ENCODE data around the gene PSMB9. TPM values are rescaled to one million over a fixed set of nuclear protein-coding genes. Genes with fewer than 3 reads are reported as not detected.

PSMB9 gene
- polyA plus RNA-seq, 5 donors = 13.6 to 17.0 (median 15.4) TPM

DNA sequence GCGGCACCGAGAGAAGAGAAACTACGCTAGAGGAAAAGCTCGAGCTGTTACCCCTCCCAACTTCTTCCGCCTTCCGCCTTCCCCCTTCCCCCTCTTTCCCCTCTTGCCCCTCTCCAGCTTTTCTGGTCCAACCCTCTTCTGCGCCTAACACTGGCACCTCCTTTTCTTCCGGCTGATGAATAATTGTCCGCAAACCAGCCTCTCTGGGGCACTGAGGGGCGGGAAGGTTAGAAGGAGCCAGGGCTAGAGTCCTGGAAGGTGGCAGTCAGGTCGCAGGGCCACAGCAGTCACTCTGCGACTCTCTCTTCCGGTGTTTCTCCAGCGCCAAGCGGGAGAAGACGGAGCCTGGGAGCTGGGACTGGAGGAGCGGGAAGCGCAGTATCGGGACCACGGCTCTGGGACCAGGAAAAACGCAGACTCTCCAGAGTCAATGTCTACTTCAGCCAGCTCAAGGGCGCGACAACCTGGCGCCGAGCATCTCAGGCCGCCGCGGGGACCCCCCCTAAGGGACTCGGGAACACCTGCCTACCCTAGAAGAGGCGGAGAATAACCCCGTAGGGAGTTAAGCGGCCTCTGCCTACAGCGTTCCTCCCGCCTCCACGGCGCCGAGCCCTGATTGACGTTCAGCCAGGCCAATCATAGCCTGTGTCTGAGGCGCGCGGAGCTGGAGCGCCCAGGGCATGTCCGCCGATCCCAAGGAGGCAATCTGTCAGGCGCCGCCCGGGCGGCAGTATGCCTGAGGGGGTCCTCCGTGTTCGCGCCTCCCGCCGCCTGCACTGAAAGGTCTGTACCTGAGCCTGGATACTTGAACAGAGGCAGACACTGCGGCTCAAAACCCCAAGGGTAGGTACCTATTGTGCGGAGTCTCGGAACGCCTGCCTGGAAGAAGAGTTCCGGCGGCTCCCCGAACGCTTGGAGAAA is 40.4 kb downstream of the PSMB9 start:
- peak; percentile 96 to 97 for DNase-seq

DNA sequence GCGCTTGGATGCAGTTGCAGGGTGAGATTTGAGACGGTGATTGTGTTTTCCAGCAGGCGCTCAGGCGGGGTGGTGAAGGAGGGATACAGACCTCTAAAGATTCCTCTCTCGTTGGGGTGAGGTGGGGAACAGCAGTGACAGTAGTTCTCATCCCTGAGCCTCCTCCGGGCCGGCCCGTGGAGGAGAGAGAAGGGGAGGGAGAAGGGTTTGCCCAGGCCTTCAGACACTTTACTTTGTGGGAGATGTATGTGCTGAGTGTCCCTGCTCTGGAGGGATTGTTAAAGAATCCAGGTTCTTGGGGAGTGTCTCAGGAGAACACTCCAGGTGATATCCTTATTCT is 41.0 kb downstream of the PSMB9 start:
- DNase-seq = no peak

DNA sequence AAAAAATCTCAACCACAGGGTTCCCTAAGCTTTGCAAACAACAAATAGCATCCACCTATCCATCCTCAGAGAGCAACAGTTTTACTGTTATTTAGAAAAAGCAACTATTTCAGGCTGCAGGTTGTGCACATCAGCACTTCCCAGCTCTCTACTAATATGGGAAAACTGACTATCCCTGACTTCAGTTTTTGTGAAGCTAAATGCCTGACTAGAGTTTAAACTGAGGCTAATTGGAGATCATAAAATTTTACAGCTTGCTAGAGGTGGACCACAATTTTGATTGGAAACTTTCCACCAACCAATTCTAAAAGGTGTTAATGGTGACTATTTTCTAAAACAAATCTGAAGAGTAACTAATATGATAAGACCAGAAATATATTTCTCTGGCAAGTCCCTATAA is 50.0 kb downstream of the PSMB9 start:
- no peak for DNase-seq

DNA sequence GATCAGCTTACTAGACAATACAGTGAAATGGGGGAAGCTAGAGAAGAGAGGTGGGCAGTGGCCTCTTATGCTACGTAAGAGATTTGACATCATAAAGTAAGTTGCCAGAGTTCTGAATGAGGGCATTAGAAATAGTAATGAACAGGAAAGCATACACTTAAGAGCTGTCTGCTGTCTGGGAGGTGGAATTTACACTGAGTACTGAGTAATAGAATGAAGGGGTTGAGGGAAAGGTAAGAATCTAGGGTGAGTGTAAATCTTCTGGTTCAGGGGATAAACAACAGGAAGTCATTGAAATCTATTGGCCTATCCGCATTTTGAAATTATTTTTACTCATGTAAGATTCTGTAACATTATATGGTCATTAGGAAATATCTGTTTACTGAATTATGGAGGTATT is 51.1 kb downstream of the PSMB9 start:
- no peak for DNase-seq

DNA sequence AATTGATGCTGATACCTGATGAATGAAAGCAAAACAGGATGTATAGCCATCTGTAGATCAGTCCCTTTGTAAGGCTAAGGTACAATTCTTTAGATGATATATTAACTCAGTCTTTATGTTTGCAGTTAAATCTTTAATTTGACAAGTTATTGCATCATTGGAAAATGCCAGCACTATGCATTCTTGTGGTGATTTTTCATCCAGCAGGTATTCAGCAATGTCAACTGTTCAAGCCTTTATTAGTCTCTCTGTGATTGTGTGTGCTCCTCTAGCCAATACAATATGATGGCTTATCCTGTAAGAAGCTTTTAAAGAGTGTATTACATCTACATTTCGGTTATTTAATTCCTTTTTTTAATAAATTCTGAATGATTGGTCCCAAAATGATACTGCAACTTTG is 52.5 kb downstream of the PSMB9 start:
- no peak for DNase-seq

DNA sequence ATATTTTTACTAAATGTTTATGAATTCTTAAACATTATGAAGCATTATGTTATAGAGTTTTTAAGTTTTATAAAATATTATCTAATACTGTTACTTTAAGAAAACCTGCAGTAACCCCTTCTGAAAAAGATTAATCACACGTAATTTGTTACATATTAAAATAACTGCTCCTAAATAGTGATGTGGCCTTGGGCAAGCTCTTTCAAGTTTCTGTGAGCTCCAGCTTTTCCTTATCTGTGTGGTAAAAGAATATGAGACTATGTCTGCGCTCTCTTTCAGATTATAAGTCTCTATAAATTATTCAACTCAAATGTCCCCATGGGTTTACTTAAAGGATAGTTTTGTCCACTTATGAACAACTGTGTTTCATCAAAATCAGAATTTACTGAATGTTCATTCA is 54.9 kb downstream of the PSMB9 start:
- DNase-seq = no peak

Other genes starting within 250 kb of the PSMB9 start
- gene HLA-DQA1, start 216.8 kb upstream of the PSMB9 start, polyA plus RNA-seq (ENCODE audit: insufficient read depth in 1 of 5, insufficient read length in 5 of 5, low replicate concordance in 1 of 5) = 1 to 10 TPM; 4.0 to 8.7 (median 4.4) TPM
- gene HLA-DQB1, start 187.5 kb upstream of the PSMB9 start, polyA plus RNA-seq (ENCODE audit: insufficient read depth in 1 of 5, insufficient read length in 5 of 5, low replicate concordance in 1 of 5) = 10 to 100 TPM in 1 of 5 donors, 1 to 10 TPM in 4; 2.9 to 11.2 (median 4.4) TPM
- 1 to 10 TPM in 4 of 5 donors, under 1 TPM in 1; 0.45 to 2.0 (median 1.2) TPM for gene HLA-DQA2, start 112.8 kb upstream of the PSMB9 start, polyA plus RNA-seq (ENCODE audit: insufficient read depth in 1 of 5, insufficient read length in 5 of 5, low replicate concordance in 1 of 5)
- 1 to 10 TPM in 3 of 5 donors, under 1 TPM in 2; 0.27 to 2.1 (median 1.1) TPM for gene HLA-DQB2, start 90.7 kb upstream of the PSMB9 start, polyA plus RNA-seq (ENCODE audit: insufficient read depth in 1 of 5, insufficient read length in 5 of 5, low replicate concordance in 1 of 5)
- gene HLA-DOB, start 37.2 kb upstream of the PSMB9 start, polyA plus RNA-seq (ENCODE audit: insufficient read depth in 1 of 5, insufficient read length in 5 of 5, low replicate concordance in 1 of 5) = under 1 TPM; 0.27 to 0.63 (median 0.38) TPM
- gene TAP2, start 15.5 kb upstream of the PSMB9 start, polyA plus RNA-seq (ENCODE audit: insufficient read depth in 1 of 5, insufficient read length in 5 of 5, low replicate concordance in 1 of 5) = 10 to 100 TPM; 14.7 to 19.6 (median 16.6) TPM
- 10 to 100 TPM; 39.7 to 43.3 (median 41.6) TPM for gene PSMB8, start 10.1 kb upstream of the PSMB9 start, polyA plus RNA-seq (ENCODE audit: insufficient read depth in 1 of 5, insufficient read length in 5 of 5, low replicate concordance in 1 of 5)
- 10 to 100 TPM; 18.2 to 22.5 (median 20.2) TPM for gene TAP1, start 488 bp upstream of the PSMB9 start, polyA plus RNA-seq (ENCODE audit: insufficient read depth in 1 of 5, insufficient read length in 5 of 5, low replicate concordance in 1 of 5)
- gene HLA-DMB, start 86.8 kb downstream of the PSMB9 start, polyA plus RNA-seq (ENCODE audit: insufficient read depth in 1 of 5, insufficient read length in 5 of 5, low replicate concordance in 1 of 5) = 10 to 100 TPM in 1 of 5 donors, 1 to 10 TPM in 4; 7.7 to 11.0 (median 8.4) TPM
- 10 to 100 TPM in 4 of 5 donors, 1 to 10 TPM in 1; 9.9 to 22.1 (median 11.2) TPM for gene HLA-DMA, start 98.9 kb downstream of the PSMB9 start, polyA plus RNA-seq (ENCODE audit: insufficient read depth in 1 of 5, insufficient read length in 5 of 5, low replicate concordance in 1 of 5)
- 100 to 1,000 TPM; 288 to 321 (median 308) TPM for gene BRD2, start 114.4 kb downstream of the PSMB9 start, polyA plus RNA-seq (ENCODE audit: insufficient read depth in 1 of 5, insufficient read length in 5 of 5, low replicate concordance in 1 of 5)
- gene HLA-DOA, start 155.4 kb downstream of the PSMB9 start, polyA plus RNA-seq (ENCODE audit: insufficient read depth in 1 of 5, insufficient read length in 5 of 5, low replicate concordance in 1 of 5) = 1 to 10 TPM; 1.7 to 3.6 (median 2.8) TPM
- gene HLA-DPA1, start 219.5 kb downstream of the PSMB9 start, polyA plus RNA-seq (ENCODE audit: insufficient read depth in 1 of 5, insufficient read length in 5 of 5, low replicate concordance in 1 of 5) = 10 to 100 TPM; 33.0 to 44.8 (median 33.5) TPM
- gene HLA-DPB1, start 221.8 kb downstream of the PSMB9 start, polyA plus RNA-seq (ENCODE audit: insufficient read depth in 1 of 5, insufficient read length in 5 of 5, low replicate concordance in 1 of 5) = 10 to 100 TPM; 20.2 to 28.5 (median 25.6) TPM